Occipital lobe (tissue), 2 donors: ENCODE data around the gene SLC6A3. TPM values are rescaled to one million over a fixed set of nuclear protein-coding genes. Genes with fewer than 3 reads are reported as not detected.
A peak's percentile ranks its signal among the peaks of the same experiment; 100 is the strongest.

ENCODE experiments used
- DNase-seq: peaks from one replicate; lab custom pipeline; 2025; lab: John Stamatoyannopoulos, UW
- total RNA-seq: library from RNA; depleted of rRNA; stranded (reverse); fragments of >200 nt; gene quantifications from one replicate; pipeline ENCODE4 v1.2.3, GENCODE V29; 2014

Gene SLC6A3
- total RNA-seq, 1 donor from 2014 or later, result not detected

GRCh38 chr5:1390861-1391600, 54.2 kb downstream of the SLC6A3 start:
- DNase-seq, result no peak

GRCh38 chr5:1390333-1390732, 54.9 kb downstream of the SLC6A3 start:
- DNase-seq, result no peak

GRCh38 chr5:1388383-1388967, 56.8 kb downstream of the SLC6A3 start:
- no peak for DNase-seq

GRCh38 chr5:1387876-1388275, 57.4 kb downstream of the SLC6A3 start:
- DNase-seq, result no peak

- no peak for DNase-seq
Measured at GRCh38 chr5:1387059-1387755, 58.0 kb downstream of the SLC6A3 start.

- peak; percentile 29 for DNase-seq
Measured at GRCh38 chr5:1386274-1386717, 58.9 kb downstream of the SLC6A3 start.

- peak; percentile 62 for DNase-seq
Measured at GRCh38 chr5:1385395-1386273, 59.6 kb downstream of the SLC6A3 start.

GRCh38 chr5:1384521-1384920, 60.7 kb downstream of the SLC6A3 start:
- no peak for DNase-seq

GRCh38 chr5:1383886-1384401, 61.3 kb downstream of the SLC6A3 start:
- no peak for DNase-seq

GRCh38 chr5:1383344-1383743, 61.9 kb downstream of the SLC6A3 start:
- no peak for DNase-seq

GRCh38 chr5:1382248-1382700, 63.0 kb downstream of the SLC6A3 start:
- DNase-seq, result no peak

- no peak for DNase-seq
Measured at GRCh38 chr5:1381370-1382247, 63.6 kb downstream of the SLC6A3 start.

GRCh38 chr5:1380910-1381309, 64.3 kb downstream of the SLC6A3 start:
- DNase-seq, result no peak

- DNase-seq, result peak; percentile 48
Measured at GRCh38 chr5:1380011-1380817, 65.0 kb downstream of the SLC6A3 start.

GRCh38 chr5:1378866-1379659, 66.2 kb downstream of the SLC6A3 start:
- no peak for DNase-seq

GRCh38 chr5:1378096-1378495, 67.1 kb downstream of the SLC6A3 start:
- DNase-seq, result no peak

- DNase-seq, result no peak
Measured at GRCh38 chr5:1376981-1377380, 68.3 kb downstream of the SLC6A3 start.
